Astrocyte (in vitro differentiated cells and primary cell): ENCODE measurements around the gene MAN1C1. TPM values are rescaled to one million over a fixed set of nuclear protein-coding genes. Genes with fewer than 3 reads are reported as not detected.

Experiments
- DNase-seq: peaks from one replicate; pipeline ENCODE4 v3.0.0-alpha.2; 2010; ENCODE audit warnings: low read depth
- FAIRE-seq: peaks from 2 replicates; lab custom pipeline; 2011; peaks lifted over from hg19 to GRCh38; lab: Jason Lieb, UNC
- H2AFZ ChIP-seq: 2 replicates; pipeline ENCODE4 v1.6.0; 2012; ENCODE audit warnings: low read depth, low read length, inconsistent platforms
- H3K27ac ChIP-seq: 2 replicates; pipeline ENCODE4 v1.5.1; 2011; ENCODE audit warnings: low read depth, low read length, inconsistent platforms
- H3K27me3 ChIP-seq: 2 replicates; pipeline ENCODE4 v1.6.0; 2011; ENCODE audit warnings: low read length, inconsistent platforms; ENCODE audit not compliant: insufficient read depth
- H3K36me3 ChIP-seq: 2 replicates; pipeline ENCODE4 v1.5.1; 2011; ENCODE audit warnings: low read length, inconsistent platforms; ENCODE audit not compliant: insufficient read depth
- H3K4me1 ChIP-seq: 2 replicates; pipeline ENCODE4 v1.5.1; 2011; ENCODE audit warnings: low read length, inconsistent platforms; ENCODE audit not compliant: insufficient read depth
- H3K4me2 ChIP-seq: 2 replicates; pipeline ENCODE4 v1.6.0; 2012; ENCODE audit warnings: low read length, inconsistent platforms
- H3K4me3 ChIP-seq: 2 replicates; pipeline ENCODE4 v1.5.1; 2011; ENCODE audit warnings: low read depth, mild to moderate bottlenecking, low read length, inconsistent platforms; ENCODE audit not compliant: insufficient read depth
- H3K79me2 ChIP-seq: 2 replicates; pipeline ENCODE4 v1.6.0; 2012; ENCODE audit warnings: mild to moderate bottlenecking, low read length, inconsistent platforms; ENCODE audit not compliant: insufficient read depth
- H3K9ac ChIP-seq: 2 replicates; pipeline ENCODE4 v1.6.0; 2012; ENCODE audit warnings: mild to moderate bottlenecking, low read length, inconsistent platforms
- H3K9me3 ChIP-seq: 2 replicates; pipeline ENCODE4 v1.5.1; 2012; ENCODE audit warnings: low read depth, mild to moderate bottlenecking, low read length, inconsistent platforms; ENCODE audit not compliant: insufficient read depth
- H4K20me1 ChIP-seq: 2 replicates; pipeline ENCODE4 v1.6.0; 2012; ENCODE audit warnings: low read length, inconsistent platforms; ENCODE audit not compliant: insufficient read depth
- H3K27ac Mint-ChIP-seq: one replicate; pipeline ENCODE4 v1.8.0; 2021; ENCODE audit warnings: mild to moderate bottlenecking, mixed read lengths; ENCODE audit not compliant: unreplicated experiment
- H3K27me3 Mint-ChIP-seq: one replicate; pipeline ENCODE4 v1.8.0; 2021; ENCODE audit warnings: low read depth, mixed read lengths; ENCODE audit not compliant: unreplicated experiment
- H3K36me3 Mint-ChIP-seq: one replicate; pipeline ENCODE4 v1.8.0; 2021; ENCODE audit warnings: low read depth, mixed read lengths; ENCODE audit not compliant: unreplicated experiment
- H3K4me1 Mint-ChIP-seq: one replicate; pipeline ENCODE4 v1.8.0; 2021; ENCODE audit warnings: low read depth, mixed read lengths; ENCODE audit not compliant: unreplicated experiment
- H3K4me3 Mint-ChIP-seq: one replicate; pipeline ENCODE4 v1.8.0; 2021; ENCODE audit warnings: mild to moderate bottlenecking, moderate library complexity, mixed read lengths; ENCODE audit not compliant: unreplicated experiment
- H3K9me3 Mint-ChIP-seq: one replicate; pipeline ENCODE4 v1.8.0; 2021; ENCODE audit warnings: mild to moderate bottlenecking, mixed read lengths; ENCODE audit not compliant: unreplicated experiment
- EZH2 ChIP-seq: IDR thresholded peaks from 2 replicates; pipeline ENCODE4 v1.6.1; 2012; ENCODE audit warnings: mild to moderate bottlenecking, low read length, inconsistent platforms; ENCODE audit not compliant: insufficient read depth
- total RNA-seq: library from RNA; stranded (reverse); gene quantifications from 2 replicates; pipeline ENCODE4 v1.2.1, GENCODE V29; 2021
- TF ChIP-seq, protein P1 (sequence below): IDR thresholded peaks from 2 replicates; pipeline ENCODE4 v1.5.1; 2011; ENCODE audit warnings: low read depth, mild to moderate bottlenecking, inconsistent platforms, low read length, moderate library complexity; ENCODE audit not compliant: insufficient read depth

MAN1C1 gene
- total RNA-seq, 1 donor from 2014 or later = 0.86 TPM

DNA sequence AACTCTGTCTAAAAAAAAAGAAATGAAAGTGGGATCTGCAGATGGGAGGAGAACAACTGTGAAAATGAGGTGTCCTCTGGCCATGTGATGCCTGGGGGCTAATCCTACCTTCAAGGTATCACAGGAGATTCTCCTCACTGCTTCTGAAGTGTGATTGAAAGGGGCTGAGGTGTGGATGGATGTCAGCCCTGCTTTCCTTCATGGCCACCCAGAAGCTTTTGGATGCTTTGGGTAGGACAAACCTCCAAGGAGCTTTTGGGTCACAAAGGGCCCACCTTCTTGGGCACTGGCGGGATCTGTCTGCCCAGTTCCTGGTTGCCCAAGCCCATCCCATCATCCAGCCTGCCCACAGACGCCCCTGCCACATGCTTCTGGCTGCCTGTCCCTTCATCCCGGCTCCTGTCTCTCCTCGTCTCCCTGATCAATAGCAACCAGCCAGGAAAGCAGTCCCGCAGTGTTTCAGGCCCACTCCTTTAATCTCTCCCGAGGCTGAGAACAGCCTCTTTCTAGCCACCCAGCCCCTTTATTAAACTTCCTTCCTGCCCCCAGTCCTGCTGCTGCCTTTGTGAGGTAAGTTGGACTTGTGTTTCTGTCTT is 87.2 kb downstream of the MAN1C1 start:
- peak overlapping the region; percentile 36 for H3K27ac Mint-ChIP-seq
- Histone ChIP-seq H4K20me1 (no peaks in the 10 kb centered on the region), H3K9ac (no peak overlapping the region), H3K27ac (no peak overlapping the region), H3K4me3 (no peak overlapping the region), H3K4me1 (peaks cover 18% of the 10 kb centered on the region), H3K4me2 (no peak overlapping the region), H3K9me3 (no peaks in the 10 kb centered on the region), H3K27me3 (no peaks in the 10 kb centered on the region), H2AFZ (no peak overlapping the region), H3K36me3 (no peaks in the 10 kb centered on the region), H3K79me2 (no peaks in the 10 kb centered on the region)
- H3K9me3 Mint-ChIP-seq = no peaks in the 10 kb centered on the region
- no peaks in the 10 kb centered on the region for H3K36me3 Mint-ChIP-seq
- TF ChIP-seq EZH2 = no peak
- TF ChIP-seq, protein P1, sequence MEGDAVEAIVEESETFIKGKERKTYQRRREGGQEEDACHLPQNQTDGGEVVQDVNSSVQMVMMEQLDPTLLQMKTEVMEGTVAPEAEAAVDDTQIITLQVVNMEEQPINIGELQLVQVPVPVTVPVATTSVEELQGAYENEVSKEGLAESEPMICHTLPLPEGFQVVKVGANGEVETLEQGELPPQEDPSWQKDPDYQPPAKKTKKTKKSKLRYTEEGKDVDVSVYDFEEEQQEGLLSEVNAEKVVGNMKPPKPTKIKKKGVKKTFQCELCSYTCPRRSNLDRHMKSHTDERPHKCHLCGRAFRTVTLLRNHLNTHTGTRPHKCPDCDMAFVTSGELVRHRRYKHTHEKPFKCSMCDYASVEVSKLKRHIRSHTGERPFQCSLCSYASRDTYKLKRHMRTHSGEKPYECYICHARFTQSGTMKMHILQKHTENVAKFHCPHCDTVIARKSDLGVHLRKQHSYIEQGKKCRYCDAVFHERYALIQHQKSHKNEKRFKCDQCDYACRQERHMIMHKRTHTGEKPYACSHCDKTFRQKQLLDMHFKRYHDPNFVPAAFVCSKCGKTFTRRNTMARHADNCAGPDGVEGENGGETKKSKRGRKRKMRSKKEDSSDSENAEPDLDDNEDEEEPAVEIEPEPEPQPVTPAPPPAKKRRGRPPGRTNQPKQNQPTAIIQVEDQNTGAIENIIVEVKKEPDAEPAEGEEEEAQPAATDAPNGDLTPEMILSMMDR = no peak
- H3K27me3 Mint-ChIP-seq = peaks cover 10% of the 10 kb centered on the region
- no peak overlapping the region for H3K4me3 Mint-ChIP-seq
- peaks cover 22% of the 10 kb centered on the region for H3K4me1 Mint-ChIP-seq
- DNase-seq (no peak), FAIRE-seq (no peak)

DNA sequence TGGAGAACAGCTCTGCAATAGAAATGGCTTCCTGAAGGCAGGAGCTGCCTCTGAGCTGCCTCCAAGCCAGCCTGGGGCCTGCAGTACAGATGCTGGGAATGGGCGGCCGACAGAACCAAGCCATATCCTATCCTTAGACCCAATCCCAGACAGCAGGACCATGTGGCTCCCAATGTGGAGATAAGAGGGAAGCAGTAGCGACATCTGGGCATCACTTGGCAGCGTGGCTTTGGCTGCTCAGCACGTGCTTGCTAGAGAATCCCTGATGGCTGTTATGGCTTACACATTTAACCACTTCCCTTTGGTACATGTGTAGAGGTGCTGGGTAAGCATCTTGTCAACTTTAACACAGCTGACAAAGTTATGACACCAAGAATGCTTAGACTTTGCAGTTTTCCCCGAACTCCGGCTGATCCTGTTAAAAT is 87.7 kb downstream of the MAN1C1 start:
- Histone ChIP-seq H2AFZ (no peak overlapping the region), H3K4me2 (no peak overlapping the region), H3K27me3 (no peaks in the 10 kb centered on the region), H4K20me1 (no peaks in the 10 kb centered on the region), H3K4me1 (peaks cover 18% of the 10 kb centered on the region), H3K79me2 (no peaks in the 10 kb centered on the region), H3K27ac (no peak overlapping the region), H3K9me3 (no peaks in the 10 kb centered on the region), H3K36me3 (no peaks in the 10 kb centered on the region), H3K9ac (no peak overlapping the region), H3K4me3 (no peak overlapping the region)
- H3K4me3 Mint-ChIP-seq = no peak overlapping the region
- no peaks in the 10 kb centered on the region for H3K36me3 Mint-ChIP-seq
- FAIRE-seq (no peak), DNase-seq (no peak)
- peaks cover 10% of the 10 kb centered on the region for H3K27me3 Mint-ChIP-seq
- peaks cover 22% of the 10 kb centered on the region for H3K4me1 Mint-ChIP-seq
- TF ChIP-seq EZH2 = no peak
- TF ChIP-seq, protein P1 = no peak
- H3K9me3 Mint-ChIP-seq = no peaks in the 10 kb centered on the region
- no peak overlapping the region for H3K27ac Mint-ChIP-seq

DNA sequence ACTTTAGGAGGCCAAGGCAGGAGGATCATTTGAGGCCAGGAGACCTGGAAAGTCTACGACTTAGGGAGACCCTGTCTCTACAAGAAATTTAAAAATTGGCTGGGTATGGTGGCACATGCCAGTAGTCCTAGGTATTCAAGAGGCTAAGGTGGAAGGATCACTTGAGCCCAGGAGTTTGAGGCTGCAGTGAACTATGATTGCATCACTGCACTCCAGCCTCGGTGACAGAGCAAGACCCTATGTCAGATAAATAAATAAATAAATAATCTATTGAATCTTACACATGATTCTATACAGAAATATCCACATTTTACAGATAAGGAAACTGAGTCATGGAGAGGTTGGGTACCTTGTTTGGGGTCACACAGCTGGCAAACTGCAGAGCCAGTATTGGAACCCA is 89.1 kb downstream of the MAN1C1 start:
- TF ChIP-seq, protein P1 = no peak
- no peak for TF ChIP-seq EZH2
- H3K4me3 ChIP-seq = no peak overlapping the region
- H3K79me2 ChIP-seq = no peaks in the 10 kb centered on the region
- no peak overlapping the region for H3K27ac Mint-ChIP-seq
- H3K27ac ChIP-seq = no peak overlapping the region
- FAIRE-seq = no peak
- peaks cover 10% of the 10 kb centered on the region for H3K4me1 ChIP-seq
- peaks cover 13% of the 10 kb centered on the region for H3K4me1 Mint-ChIP-seq
- no peak for DNase-seq
- no peaks in the 10 kb centered on the region for H3K27me3 ChIP-seq
- no peak overlapping the region for H2AFZ ChIP-seq
- H3K9me3 ChIP-seq = no peaks in the 10 kb centered on the region
- H4K20me1 ChIP-seq = no peaks in the 10 kb centered on the region
- peaks cover 10% of the 10 kb centered on the region for H3K27me3 Mint-ChIP-seq
- no peaks in the 10 kb centered on the region for H3K9me3 Mint-ChIP-seq
- H3K9ac ChIP-seq = no peak overlapping the region
- no peak overlapping the region for H3K4me3 Mint-ChIP-seq
- H3K36me3 ChIP-seq = no peaks in the 10 kb centered on the region
- no peaks in the 10 kb centered on the region for H3K36me3 Mint-ChIP-seq
- H3K4me2 ChIP-seq = no peak overlapping the region
